GM20000 (cell line): Measurements from ENCODE around the gene SKI.

Experiments
- DNase-seq: peaks from one replicate; pipeline ENCODE4 v3.0.0; 2012; ENCODE audit warnings: low spot score
- CTCF ChIP-seq: IDR thresholded peaks from 2 replicates; pipeline ENCODE4 v1.5.1; 2012; ENCODE audit warnings: mild to moderate bottlenecking, control low read depth; ENCODE audit errors: extremely low read depth, missing control alignments

The SKI gene

GRCh38 chr1:2233997-2234761 lies 6.1 kb downstream of the SKI start:
- peak; percentile 73 for DNase-seq
- no peak for TF ChIP-seq CTCF

DNA sequence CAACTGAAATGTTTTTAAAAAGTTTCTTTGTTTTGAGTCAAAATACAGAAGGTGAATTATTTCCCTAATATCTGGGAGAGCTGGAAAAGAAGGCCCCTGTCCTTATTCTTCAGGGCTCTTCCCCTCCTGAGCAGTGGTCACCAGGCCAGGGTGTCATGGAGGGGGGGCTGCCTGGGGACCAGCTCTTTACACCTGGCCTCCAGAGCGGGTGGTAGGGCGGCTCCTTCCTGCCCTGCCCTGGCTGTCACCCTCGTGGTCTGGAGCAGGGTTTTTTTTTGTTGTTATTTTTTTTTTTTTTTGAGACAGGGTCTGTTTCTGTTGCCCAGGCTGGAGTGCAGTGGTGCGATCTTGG lies 6.6 kb downstream of the SKI start:
- no peak for DNase-seq

GRCh38 chr1:2235300-2235998 lies 7.3 kb downstream of the SKI start:
- no peak for DNase-seq
- TF ChIP-seq CTCF = no peak

More for the DNA sequence above, 6.6 kb downstream of the SKI start:
- no peak for TF ChIP-seq CTCF

- no peak for TF ChIP-seq CTCF
- no peak for DNase-seq
Observed at GRCh38 chr1:2236695-2237677, 8.9 kb downstream of the SKI start.

GRCh38 chr1:2237773-2238172 lies 9.7 kb downstream of the SKI start:
- DNase-seq = no peak
- no peak for TF ChIP-seq CTCF

DNA sequence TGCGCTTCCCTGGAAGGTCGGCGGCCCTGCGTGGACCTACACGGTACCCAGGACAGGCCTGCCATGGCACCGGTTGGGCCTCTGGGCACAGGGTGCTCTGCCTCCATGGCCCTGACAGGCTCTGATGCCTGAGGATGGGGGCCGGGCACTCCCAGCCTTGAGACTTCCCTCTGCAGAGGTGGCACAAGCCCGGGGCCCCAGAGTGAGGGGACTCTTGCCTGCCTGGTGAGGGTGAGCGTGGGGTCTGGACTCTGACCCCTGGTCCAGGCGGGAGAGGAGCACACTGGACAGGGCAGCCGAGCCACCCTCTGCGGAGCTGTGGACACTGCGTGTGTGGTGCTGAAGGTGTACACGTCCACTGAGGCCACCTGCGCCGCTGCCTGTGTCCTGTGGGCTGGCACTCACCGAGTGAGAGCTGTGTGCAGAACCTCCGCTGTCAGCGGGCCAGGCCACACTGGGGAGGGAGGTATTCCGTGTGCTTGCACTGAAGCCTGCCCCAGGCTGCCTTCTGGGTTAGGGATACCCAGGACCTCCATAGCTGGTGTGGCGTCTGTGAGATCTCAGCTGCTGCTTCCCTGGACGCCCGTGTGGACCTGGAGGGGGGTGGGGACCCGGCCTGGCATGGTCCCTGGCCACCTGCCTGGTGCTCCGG lies 10.4 kb downstream of the SKI start:
- no peak for DNase-seq

More for the DNA sequence above, 10.4 kb downstream of the SKI start:
- TF ChIP-seq CTCF = no peak
